Upper lobe of right lung (tissue), 1 donor: ENCODE results near the gene ABITRAM. TPM values are rescaled to one million over a fixed set of nuclear protein-coding genes. Genes with fewer than 3 reads are reported as not detected.
"Not testable (repeated sequence)": the region's sequence is repeated elsewhere in the genome, so short reads cannot be mapped to it uniquely, and the experiment has no call there.

ENCODE experiments used
- ATAC-seq: fragments of 200-7000 bp; cut with Tn5 transposase; one replicate; pipeline ENCODE4 v1.9.1; 2020; ENCODE audit warnings: mild to moderate bottlenecking, moderate library complexity
- DNase-seq: peaks from one replicate; pipeline ENCODE4 v3.0.0-alpha.2; 2020
- H3K27ac ChIP-seq: fragments of 200-600 bp; one replicate; pipeline ENCODE4 v1.8.0; 2022
- H3K27me3 ChIP-seq: fragments of 200-600 bp; one replicate; pipeline ENCODE4 v1.8.0; 2022; ENCODE audit warnings: mild to moderate bottlenecking
- H3K36me3 ChIP-seq: fragments of 200-600 bp; one replicate; pipeline ENCODE4 v1.8.0; 2022
- H3K4me1 ChIP-seq: fragments of 200-600 bp; one replicate; pipeline ENCODE4 v1.8.0; 2022
- H3K4me3 ChIP-seq: fragments of 200-600 bp; one replicate; pipeline ENCODE4 v1.8.0; 2022; ENCODE audit warnings: mild to moderate bottlenecking
- H3K9me3 ChIP-seq: fragments of 200-600 bp; one replicate; pipeline ENCODE4 v1.8.0; 2022
- intact Hi-C: fragments of 100-400 bp; cut with DNase I; formaldehyde crosslinking; loops from one replicate; pipeline ENCODE4 v1.11.0; 2022
- total RNA-seq: library from RNA; stranded (reverse); fragmentation: NEBNext Ultra II Directional; extraction: Animal tissue kit (Norgen Biotek cat#: 25700); gene quantifications from one replicate; pipeline ENCODE4 v1.2.1, GENCODE V29; 2021
- TF ChIP-seq, protein P1 (sequence below): fragments of 200-600 bp; IDR thresholded peaks from one replicate; pipeline ENCODE4 v1.8.0; 2022; ENCODE audit warnings: antibody characterized with exemption
- donor health status: DM: no; HTN: yes; CAD: no; lungs with severe emphysema.

ABITRAM gene
- total RNA-seq, 1 donor from 2014 or later: 13.3 TPM

DNA sequence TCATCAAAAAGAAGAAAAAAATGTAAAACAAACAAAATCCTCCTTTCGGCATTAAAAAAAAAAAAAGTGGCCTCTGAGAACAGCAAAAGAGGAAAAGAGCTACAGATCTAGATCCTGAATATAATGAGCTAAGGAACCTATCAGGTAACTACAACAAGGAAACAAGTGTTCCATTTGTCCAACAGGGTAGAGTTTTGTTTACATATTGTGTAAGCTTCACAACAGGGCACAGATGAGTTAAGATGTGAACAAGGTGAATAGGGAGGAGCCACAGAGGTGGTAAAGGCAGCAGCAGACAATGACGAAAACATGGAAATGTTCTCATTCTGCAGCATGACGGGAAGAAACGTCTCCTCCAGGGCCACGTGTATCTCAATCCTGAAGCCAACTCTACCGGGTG is 14.7 kb upstream of the ABITRAM start:
- no peak overlapping the region for H3K27ac ChIP-seq
- intact Hi-C loops: no loop called here
- H3K4me3 ChIP-seq: no peak overlapping the region
- no peaks in the 10 kb centered on the region for H3K27me3 ChIP-seq
- TF ChIP-seq, protein P1, sequence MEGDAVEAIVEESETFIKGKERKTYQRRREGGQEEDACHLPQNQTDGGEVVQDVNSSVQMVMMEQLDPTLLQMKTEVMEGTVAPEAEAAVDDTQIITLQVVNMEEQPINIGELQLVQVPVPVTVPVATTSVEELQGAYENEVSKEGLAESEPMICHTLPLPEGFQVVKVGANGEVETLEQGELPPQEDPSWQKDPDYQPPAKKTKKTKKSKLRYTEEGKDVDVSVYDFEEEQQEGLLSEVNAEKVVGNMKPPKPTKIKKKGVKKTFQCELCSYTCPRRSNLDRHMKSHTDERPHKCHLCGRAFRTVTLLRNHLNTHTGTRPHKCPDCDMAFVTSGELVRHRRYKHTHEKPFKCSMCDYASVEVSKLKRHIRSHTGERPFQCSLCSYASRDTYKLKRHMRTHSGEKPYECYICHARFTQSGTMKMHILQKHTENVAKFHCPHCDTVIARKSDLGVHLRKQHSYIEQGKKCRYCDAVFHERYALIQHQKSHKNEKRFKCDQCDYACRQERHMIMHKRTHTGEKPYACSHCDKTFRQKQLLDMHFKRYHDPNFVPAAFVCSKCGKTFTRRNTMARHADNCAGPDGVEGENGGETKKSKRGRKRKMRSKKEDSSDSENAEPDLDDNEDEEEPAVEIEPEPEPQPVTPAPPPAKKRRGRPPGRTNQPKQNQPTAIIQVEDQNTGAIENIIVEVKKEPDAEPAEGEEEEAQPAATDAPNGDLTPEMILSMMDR: no peak
- H3K9me3 ChIP-seq: no peaks in the 10 kb centered on the region
- ATAC-seq (no peak), DNase-seq (no peak)
- H3K36me3 ChIP-seq: peaks cover 91% of the 10 kb centered on the region
- H3K4me1 ChIP-seq: no peaks in the 10 kb centered on the region

DNA sequence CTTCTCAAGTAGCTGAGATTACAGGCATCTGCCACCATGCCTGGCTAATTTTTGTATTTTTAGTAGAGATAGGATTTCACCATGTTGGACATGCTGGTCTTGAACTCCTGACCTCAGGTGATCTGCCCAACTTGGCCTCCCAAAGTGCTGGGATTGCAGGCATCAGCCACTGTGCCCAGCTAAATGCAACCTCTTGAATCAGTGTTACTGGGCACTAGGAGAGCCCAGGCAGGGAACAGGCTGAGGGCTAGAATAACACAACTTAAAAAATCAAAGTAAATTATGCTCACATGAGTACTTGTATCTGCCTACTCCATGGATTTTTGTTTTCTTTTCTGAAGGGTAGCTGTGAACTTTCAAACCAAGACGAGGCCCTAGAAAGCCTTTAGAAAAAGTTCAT is 13.8 kb upstream of the ABITRAM start:
- intact Hi-C loops, ATAC-seq, DNase-seq, H3K4me3 ChIP-seq, H3K4me1 ChIP-seq, H3K27me3 ChIP-seq, H3K9me3 ChIP-seq, H3K27ac ChIP-seq: not testable (repeated sequence)
- peaks cover 91% of the 10 kb centered on the region for H3K36me3 ChIP-seq

DNA sequence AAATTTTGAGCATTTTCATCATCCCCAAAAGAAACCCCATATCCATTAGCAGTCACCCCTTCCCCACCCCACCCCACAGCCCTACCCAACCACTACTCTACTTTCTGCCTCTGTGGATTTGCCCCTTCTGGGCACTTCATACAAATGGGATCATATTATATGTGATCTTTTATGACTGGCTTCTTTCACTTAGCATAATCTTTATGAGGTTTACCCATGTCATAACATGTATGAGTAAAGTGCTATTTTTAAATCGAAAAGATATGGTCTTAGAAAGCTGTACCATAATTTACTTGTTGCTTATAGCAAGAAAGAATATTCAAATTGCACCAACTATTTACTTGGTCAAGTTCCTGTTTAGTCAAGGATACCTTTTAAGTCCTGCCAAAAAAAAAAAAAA is 13.0 kb upstream of the ABITRAM start:
- no peak for DNase-seq
- ATAC-seq: no peak
- TF ChIP-seq, protein P1: no peak
- intact Hi-C loops: no loop called here
- Histone ChIP-seq H3K27me3 (no peaks in the 10 kb centered on the region), H3K9me3 (no peaks in the 10 kb centered on the region), H3K4me1 (no peaks in the 10 kb centered on the region), H3K4me3 (no peak overlapping the region), H3K36me3 (peaks cover 91% of the 10 kb centered on the region), H3K27ac (no peak overlapping the region)

DNA sequence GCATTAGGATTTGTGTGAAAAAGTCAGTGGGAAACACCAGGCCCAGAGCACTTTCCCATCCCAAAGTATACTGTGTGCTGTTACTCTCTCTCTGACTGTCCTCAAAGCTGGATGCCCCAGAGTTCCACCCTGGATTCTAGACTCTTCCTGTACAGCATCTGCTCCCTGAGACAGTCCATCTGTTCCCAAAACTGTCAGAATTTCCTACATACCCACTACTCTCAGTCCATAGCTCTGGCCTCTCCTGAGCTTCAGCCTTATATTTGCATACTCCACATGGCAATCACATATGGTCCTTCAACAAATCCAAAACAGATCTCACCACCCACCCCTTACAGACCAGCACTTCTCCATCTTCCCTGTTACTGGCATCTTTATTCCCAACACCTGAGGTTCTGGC is 9.7 kb upstream of the ABITRAM start:
- H3K4me3 ChIP-seq: no peak overlapping the region
- H3K4me1 ChIP-seq: no peaks in the 10 kb centered on the region
- intact Hi-C loops: no loop called here
- TF ChIP-seq, protein P1: no peak
- ATAC-seq (no peak), DNase-seq (no peak)
- no peaks in the 10 kb centered on the region for H3K27me3 ChIP-seq
- H3K36me3 ChIP-seq: peaks cover 94% of the 10 kb centered on the region
- no peak overlapping the region for H3K27ac ChIP-seq
- no peaks in the 10 kb centered on the region for H3K9me3 ChIP-seq

DNA sequence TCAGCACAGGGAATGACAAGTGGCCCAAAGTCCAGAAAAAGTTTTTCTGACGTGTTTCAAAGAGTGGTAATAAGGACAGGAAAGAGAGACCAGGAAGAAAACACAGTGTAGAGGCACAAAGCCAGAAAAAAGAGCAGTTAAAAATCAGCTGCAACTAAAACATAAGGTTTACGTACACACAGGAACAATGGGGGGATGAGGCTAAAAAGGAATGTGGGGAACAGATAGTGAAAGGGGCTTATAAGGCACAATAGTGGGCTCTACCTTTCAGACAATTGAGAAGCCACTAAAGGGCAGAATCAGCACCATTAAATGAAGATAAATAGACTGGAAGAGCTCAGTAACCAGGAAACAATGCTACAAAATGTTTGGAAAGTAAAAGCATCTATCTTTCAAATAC is 5.8 kb upstream of the ABITRAM start:
- intact Hi-C loops: no loop called here
- ATAC-seq: no peak
- H3K4me1 ChIP-seq: peaks cover 10% of the 10 kb centered on the region

DNA sequence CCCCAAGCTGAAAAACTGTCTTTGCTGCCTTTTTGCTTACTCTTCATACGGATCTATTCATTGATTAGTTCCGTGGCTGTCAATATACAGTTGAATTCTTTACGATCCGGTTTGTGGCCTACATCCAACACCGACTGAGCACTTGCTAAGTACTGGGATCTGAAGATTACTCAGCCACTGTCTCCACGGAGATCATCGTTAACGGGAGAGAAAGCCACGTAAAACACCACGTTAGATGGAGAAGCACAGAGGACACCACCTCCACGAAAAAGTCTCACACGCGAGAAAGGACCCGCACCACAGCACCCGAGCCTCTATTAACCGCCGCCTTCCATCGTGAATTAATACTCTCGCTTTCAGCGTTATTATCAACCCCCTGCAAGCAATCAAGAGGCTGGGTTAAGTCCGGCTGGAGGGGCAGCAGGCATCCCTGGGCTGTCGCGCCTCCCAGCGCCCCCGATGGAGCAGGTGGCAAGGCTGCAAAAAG is 926 bp upstream of the ABITRAM start:
- H3K27me3 ChIP-seq: no peaks in the 10 kb centered on the region
- peaks cover 17% of the 10 kb centered on the region for H3K4me1 ChIP-seq
- intact Hi-C loops: no loop called here
- no peak for ATAC-seq
- peak overlapping the region; percentile 91 for H3K27ac ChIP-seq
- peak overlapping the region; percentile 94 for H3K4me3 ChIP-seq
- no peak for DNase-seq
- no peaks in the 10 kb centered on the region for H3K9me3 ChIP-seq
- TF ChIP-seq, protein P1: no peak
- peaks cover 15% of the 10 kb centered on the region for H3K36me3 ChIP-seq

More for the DNA sequence above, 5.8 kb upstream of the ABITRAM start:
- TF ChIP-seq, protein P1: no peak
- H3K9me3 ChIP-seq: no peaks in the 10 kb centered on the region
- peaks cover 64% of the 10 kb centered on the region for H3K36me3 ChIP-seq
- H3K27ac ChIP-seq: no peak overlapping the region
- no peaks in the 10 kb centered on the region for H3K27me3 ChIP-seq
- no peak for DNase-seq
- no peak overlapping the region for H3K4me3 ChIP-seq
